Endothelial cell of umbilical vein (primary cell): ENCODE results near the gene EYS. TPM values are rescaled to one million over a fixed set of nuclear protein-coding genes. Genes with fewer than 3 reads are reported as not detected.

Source experiments
- BruUV-seq: library from RNA; stranded (reverse); fragments of 400-500 nt; replicated peaks from 2 replicates; lab custom pipeline; 2021; lab: Mats Ljungman, UMichigan
- CTCF ChIA-PET: fragments of 300-600, 350-600 bp; sonication (Branson Sonifier 250); formaldehyde crosslinking; loops from one replicate; lab custom pipeline; 2021; ENCODE audit warnings: antibody characterized with exemption, inconsistent platforms; lab: Charles Lee
- POLR2A ChIA-PET: fragments of 300-600, 350-600 bp; sonication (Branson Sonifier 250); formaldehyde crosslinking; loops from one replicate; lab custom pipeline; 2021; ENCODE audit warnings: antibody characterized with exemption, inconsistent platforms; lab: Charles Lee
- DNase-seq: peaks from one replicate; pipeline ENCODE4 v3.0.0-alpha.2; 2011; ENCODE audit warnings: low read depth, low spot score
- FAIRE-seq: peaks from 2 replicates; lab custom pipeline; 2011; peaks lifted over from hg19 to GRCh38; lab: Jason Lieb, UNC
- H2AFZ ChIP-seq: 2 replicates; pipeline ENCODE4 v1.6.0; 2012; ENCODE audit warnings: low read depth, low read length, control low read depth, inconsistent platforms
- H3K27ac ChIP-seq: 2 replicates; pipeline ENCODE4 v1.5.1; 2011; ENCODE audit warnings: low read depth, mild to moderate bottlenecking, control low read depth, low read length, moderate library complexity; ENCODE audit not compliant: insufficient read depth
- H3K27me3 ChIP-seq, 2 experiments: 2 replicates each; pipeline versions ENCODE4 v1.6.0 to v1.6.1; 2011; ENCODE audit warnings: low read length in 2 of 2, mixed read lengths in 1 of 2; ENCODE audit not compliant: control insufficient read depth in 2 of 2, insufficient read depth in 2 of 2
- H3K36me3 ChIP-seq, 2 experiments: 2 replicates in 1 of 2; 3 replicates in 1 of 2; pipeline ENCODE4 v1.5.1; 2011; ENCODE audit warnings: low read length in 2 of 2, mild to moderate bottlenecking in 1 of 2, moderate library complexity in 1 of 2; ENCODE audit not compliant: control insufficient read depth in 2 of 2, insufficient read depth in 2 of 2; ENCODE audit errors: extremely low read depth in 1 of 2
- H3K4me1 ChIP-seq: 3 replicates; pipeline ENCODE4 v1.5.1; 2011; ENCODE audit warnings: mild to moderate bottlenecking, low read length; ENCODE audit not compliant: control insufficient read depth, insufficient read depth; ENCODE audit errors: extremely low read depth
- H3K4me2 ChIP-seq: 2 replicates; pipeline ENCODE4 v1.6.1; 2011; ENCODE audit warnings: low read length, control low read depth, mixed read lengths; ENCODE audit not compliant: insufficient read depth
- H3K4me3 ChIP-seq, 3 experiments: fragments of 200-600 bp in 1 of 3; sonication (generic), shearing (Covaris generic) in 1 of 3; replicated peaks in 1 of 3; 2 replicates each; pipeline ENCODE4 v1.5.1; 2011 to 2016; ENCODE audit warnings: control low read depth in 3 of 3, low read length in 3 of 3, mild to moderate bottlenecking in 2 of 3, inconsistent platforms in 1 of 3, low read depth in 1 of 3, moderate library complexity in 1 of 3; ENCODE audit not compliant: insufficient read depth in 1 of 3
- H3K79me2 ChIP-seq: 2 replicates; pipeline ENCODE4 v1.6.0; 2012; ENCODE audit warnings: low read length, inconsistent platforms; ENCODE audit not compliant: control insufficient read depth, insufficient read depth
- H3K9ac ChIP-seq: replicated peaks from 2 replicates; pipeline ENCODE3; 2011; ENCODE audit warnings: low read length, control low read depth; ENCODE audit not compliant: insufficient read depth; ENCODE audit errors: extremely low read depth
- H3K9me1 ChIP-seq: replicated peaks from 3 replicates; pipeline ENCODE4 v1.6.0; 2011; ENCODE audit warnings: mild to moderate bottlenecking, low read length; ENCODE audit not compliant: control insufficient read depth, insufficient read depth; ENCODE audit errors: extremely low read depth
- H3K9me3 ChIP-seq: replicated peaks from 2 replicates; pipeline ENCODE4 v1.5.1; 2012; ENCODE audit warnings: low read length, inconsistent platforms; ENCODE audit not compliant: control insufficient read depth, insufficient read depth
- H4K20me1 ChIP-seq: replicated peaks from 2 replicates; pipeline ENCODE3; 2011; ENCODE audit warnings: mild to moderate bottlenecking, low read length; ENCODE audit not compliant: control insufficient read depth, insufficient read depth; ENCODE audit errors: extremely low read depth
- CTCF ChIP-seq, 2 donors: IDR thresholded peaks; 1 replicate in 1 of 2; 2 replicates in 1 of 2; pipeline ENCODE4 v1.5.1; 2011; ENCODE audit warnings: low read length in 2 of 2, mild to moderate bottlenecking in 2 of 2, moderate library complexity in 2 of 2, control low read depth in 1 of 2, inconsistent platforms in 1 of 2, low read depth in 1 of 2; ENCODE audit not compliant: insufficient read depth in 1 of 2; ENCODE audit errors: extremely low read depth in 1 of 2
- EZH2 ChIP-seq: IDR thresholded peaks from 2 replicates; pipeline ENCODE4 v1.6.1; 2012; ENCODE audit warnings: borderline replicate concordance, low read depth, mild to moderate bottlenecking, moderate library complexity, low read length, inconsistent platforms; ENCODE audit not compliant: severe bottlenecking
- FOS ChIP-seq: IDR thresholded peaks from 2 replicates; pipeline ENCODE4 v1.6.1; 2011; ENCODE audit warnings: mild to moderate bottlenecking, low read length, moderate library complexity, borderline replicate concordance; ENCODE audit not compliant: insufficient read depth
- GATA2 ChIP-seq: IDR thresholded peaks from 2 replicates; pipeline ENCODE4 v1.7.0; 2011; ENCODE audit warnings: low read depth, mild to moderate bottlenecking, moderate library complexity, mixed read lengths, low read length; ENCODE audit not compliant: insufficient read length, insufficient read depth
- JUN ChIP-seq: IDR thresholded peaks from 2 replicates; pipeline ENCODE4 v1.6.1; 2011; ENCODE audit warnings: borderline replicate concordance, low read depth; ENCODE audit not compliant: insufficient read length, insufficient read depth
- MYC ChIP-seq: IDR thresholded peaks from one replicate; pipeline ENCODE4 v1.6.1; 2011; ENCODE audit warnings: mild to moderate bottlenecking, low read depth, low read length
- POLR2A ChIP-seq: IDR thresholded peaks from 2 replicates; pipeline ENCODE4 v1.6.1; 2012; ENCODE audit warnings: low read depth, mild to moderate bottlenecking, control low read depth, low read length
- POLR2AphosphoS5 ChIP-seq: IDR thresholded peaks from 2 replicates; pipeline ENCODE4 v1.6.1; 2012; ENCODE audit warnings: low read depth, mild to moderate bottlenecking, control low read depth, low read length, moderate library complexity; ENCODE audit not compliant: insufficient read depth
- dilution Hi-C: fragments of 300-500 bp; cut with MboI; formaldehyde crosslinking; loops from one replicate; pipeline ENCODE4 v1.15.0; 2019; ENCODE audit warnings: low sequenced_read_pairs; ENCODE audit not compliant: extremely low pct_ligation_motif_present
- intact Hi-C: fragments of 100-400 bp; cut with micrococcal nuclease; formaldehyde crosslinking; loops from one replicate; pipeline ENCODE4 v1.10.0; 2022
- polyA plus RNA-seq, 4 experiments: library from polyadenylated mRNA; depleted of rRNA in 3 of 4; stranded (reverse) in 3 of 4; unstranded in 1 of 4; fragments of >200 nt; gene quantifications; 2 replicates each; pipeline versions ENCODE4 v1.2.1 to v1.2.3, GENCODE V29; 2011 to 2012; ENCODE audit warnings: missing spikeins in 1 of 4
- total RNA-seq: library from RNA; stranded (reverse); gene quantifications from 2 replicates; pipeline ENCODE4 v1.2.3, GENCODE V29; 2021
- TF ChIP-seq, protein P1 (sequence below): IDR thresholded peaks from 2 replicates; pipeline ENCODE4 v1.6.1; 2011; ENCODE audit not compliant: insufficient read depth, insufficient read length

Gene EYS
- total and polyA plus RNA-seq, 2 donors (not counting 3 experiments of a cell fraction or from before 2014, with no cell fraction given), result 0.01 to 0.27 TPM

DNA sequence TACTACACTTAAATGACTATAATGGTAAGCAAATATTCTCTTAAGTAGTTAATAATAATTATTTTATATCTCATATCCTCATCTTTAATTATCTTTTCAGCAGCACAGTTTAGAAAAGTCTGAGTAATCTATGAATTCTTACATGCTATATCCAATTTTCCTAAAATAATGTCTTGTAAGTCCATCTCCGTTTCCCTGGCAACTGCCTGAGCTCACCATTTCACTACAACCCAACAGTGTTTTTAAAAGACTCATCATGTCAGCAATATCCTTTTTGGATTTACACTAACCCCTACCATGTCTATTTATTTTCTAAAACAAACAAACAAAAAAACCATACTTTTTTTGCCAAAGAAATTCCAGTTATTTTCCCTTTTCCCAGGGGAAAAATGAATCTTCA is 859.6 kb downstream of the EYS start:
- no peaks in the 10 kb centered on the region for H4K20me1 ChIP-seq
- POLR2A ChIA-PET, result no interaction called here

More for the DNA sequence above, 859.6 kb downstream of the EYS start:
- Histone ChIP-seq H3K4me2 (no peak overlapping the region), H2AFZ (no peak overlapping the region), H3K9me3 (no peaks in the 10 kb centered on the region), H3K79me2 (no peaks in the 10 kb centered on the region), H3K9me1 (no peaks in the 10 kb centered on the region), H3K9ac (no peak overlapping the region), H3K36me3 (no peaks in the 10 kb centered on the region), H3K27me3 (no peaks in the 10 kb centered on the region), H3K4me1 (no peaks in the 10 kb centered on the region), H3K4me3 (no peak overlapping the region), H3K27ac (no peak overlapping the region)
- FAIRE-seq (no peak), DNase-seq (no peak)
- TF ChIP-seq FOS (no peak), POLR2A (no peak), MYC (no peak), GATA2 (no peak), CTCF (IDR thresholded peaks at IDR 0.05; ENCODE audit: extremely low read depth in 1 of 2, insufficient read depth in 1 of 2, low read depth in 1 of 2, low read length in 2 of 2) (no peak), POLR2AphosphoS5 (no peak), EZH2 (no peak), JUN (no peak)
- TF ChIP-seq, protein P1, sequence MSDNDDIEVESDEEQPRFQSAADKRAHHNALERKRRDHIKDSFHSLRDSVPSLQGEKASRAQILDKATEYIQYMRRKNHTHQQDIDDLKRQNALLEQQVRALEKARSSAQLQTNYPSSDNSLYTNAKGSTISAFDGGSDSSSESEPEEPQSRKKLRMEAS, result no peak
- BruUV-seq, result no TSS peak
- dilution Hi-C loops, result no loop called here
- intact Hi-C loops, result no loop called here
- CTCF ChIA-PET, result no interaction called here
